Measurements from ENCODE around the gene AFG3L2.
A peak's percentile ranks its signal among the peaks of the same experiment; 100 is the strongest.

Gene AFG3L2

GRCh38 chr18:12313530-12314245 lies 63.3 kb downstream of the AFG3L2 start:
- no peak overlapping the region for H3K4me3 ChIP-seq (replicated peaks; ENCODE audit: low read depth, low read length)
- DNase-seq (ENCODE audit: low read depth), result no peak
- TF ChIP-seq CTCF (IDR thresholded peaks at IDR 0.05; ENCODE audit: low read length, missing control alignments), result no peak

GRCh38 chr18:12312976-12313375 lies 64.1 kb downstream of the AFG3L2 start:
- no peak overlapping the region for H3K4me3 ChIP-seq (replicated peaks; ENCODE audit: low read depth, low read length)
- TF ChIP-seq CTCF (IDR thresholded peaks at IDR 0.05; ENCODE audit: low read length, missing control alignments), result no peak
- peak; percentile 62 for DNase-seq (ENCODE audit: low read depth)

DNA sequence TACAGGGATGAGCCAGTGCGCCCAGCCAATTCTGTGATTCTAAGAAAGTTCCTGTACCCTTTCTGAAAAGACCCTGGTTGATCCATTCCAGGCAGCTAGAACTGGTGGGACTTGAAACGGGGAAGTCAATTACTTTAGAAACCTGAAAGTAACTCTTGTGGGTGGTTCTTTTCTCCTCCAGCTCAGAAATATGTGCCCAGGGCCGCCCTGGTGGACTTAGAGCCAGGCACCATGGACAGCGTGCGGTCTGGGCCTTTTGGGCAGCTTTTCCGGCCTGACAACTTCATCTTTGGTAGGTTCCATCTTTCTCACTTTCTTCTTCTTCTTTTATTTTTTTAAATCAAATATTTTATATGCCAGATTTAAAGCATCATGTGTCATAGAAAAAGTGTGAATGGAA lies 66.3 kb downstream of the AFG3L2 start:
- no peak for DNase-seq (ENCODE audit: low read depth)
- no peak for TF ChIP-seq CTCF (IDR thresholded peaks at IDR 0.05; ENCODE audit: low read length, missing control alignments)
- H3K4me3 ChIP-seq (replicated peaks; ENCODE audit: low read depth, low read length), result peak overlapping the region; percentile 13

- peak overlapping the region; percentile 82 for H3K4me3 ChIP-seq (replicated peaks; ENCODE audit: low read depth, low read length)
Observed at GRCh38 chr18:12309683-12310198, 67.3 kb downstream of the AFG3L2 start.

GRCh38 chr18:12308386-12309100 lies 68.5 kb downstream of the AFG3L2 start:
- peak overlapping the region; percentile 82 for H3K4me3 ChIP-seq (replicated peaks; ENCODE audit: low read depth, low read length)
- DNase-seq (ENCODE audit: low read depth), result peak; percentile 92
- TF ChIP-seq CTCF (IDR thresholded peaks at IDR 0.05; ENCODE audit: low read length, missing control alignments), result no peak

More at GRCh38 chr18:12309683-12310198, 67.3 kb downstream of the AFG3L2 start:
- peak; percentile 50 for DNase-seq (ENCODE audit: low read depth)
- no peak for TF ChIP-seq CTCF (IDR thresholded peaks at IDR 0.05; ENCODE audit: low read length, missing control alignments)

DNA sequence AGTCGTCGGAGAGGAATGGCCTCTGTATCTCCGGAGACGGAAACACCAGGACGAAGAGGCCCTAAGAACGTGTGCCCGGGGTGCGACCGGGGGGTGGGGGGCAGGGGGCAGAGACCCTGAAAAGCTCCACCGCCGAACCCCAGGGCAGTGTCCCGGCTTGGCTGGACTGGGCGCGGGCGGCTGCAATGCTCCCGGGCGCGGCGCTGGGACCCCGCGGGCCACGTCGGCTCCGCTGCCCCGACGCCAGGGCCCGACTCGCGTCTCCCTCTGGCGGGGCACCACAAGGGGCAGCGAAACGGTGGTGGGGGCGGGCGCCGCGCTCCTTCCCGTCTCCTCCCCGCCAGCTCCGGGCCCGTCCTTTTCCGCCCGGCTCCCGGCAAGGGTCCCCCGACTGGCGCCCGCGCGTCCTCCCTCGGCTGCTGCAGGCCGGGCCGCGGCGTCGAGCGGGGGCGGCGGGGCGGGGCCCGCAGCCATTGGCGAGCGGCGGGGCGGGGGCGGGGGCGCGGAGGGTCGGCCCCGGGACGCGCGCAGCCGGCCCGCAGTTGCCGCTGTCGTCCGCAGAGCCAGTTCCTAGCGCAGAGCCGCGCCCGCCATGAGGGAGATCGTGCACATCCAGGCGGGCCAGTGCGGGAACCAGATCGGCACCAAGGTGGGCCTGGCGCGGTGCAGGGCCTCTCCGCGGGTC lies 69.2 kb downstream of the AFG3L2 start, which contains the start of gene TUBB6:
Gene TUBB6 (plus strand): TSS at position 541 of the 685 bp plus-strand sequence. CDS start 52 bp downstream, at position 593.
- DNase-seq (ENCODE audit: low read depth), result peak; percentile 84
- no peak for TF ChIP-seq CTCF (IDR thresholded peaks at IDR 0.05; ENCODE audit: low read length, missing control alignments)
- peak within 1 kb of the TSS; percentile 82 for H3K4me3 ChIP-seq (replicated peaks; ENCODE audit: low read depth, low read length)

Data from fibroblast of pulmonary artery (primary cell).